Uterus (tissue), 2 donors: ENCODE measurements around the gene ARHGEF11.

ENCODE experiments used
- POLR2A ChIP-seq, 2 donors: fragments of 450-650 bp; IDR thresholded peaks; one replicate each; pipeline ENCODE4 v1.6.1; 2016; ENCODE audit warnings: antibody characterized with exemption in 2 of 2, mild to moderate bottlenecking in 1 of 2, moderate library complexity in 1 of 2
- TF ChIP-seq, protein P1 (sequence below), 4 experiments: fragments of 200-600 bp in 2 of 4; fragments of 450-650 bp in 2 of 4; sonication (generic) in 2 of 4; IDR thresholded peaks; one replicate each; pipeline ENCODE4 v1.5.1; 2016 to 2019; ENCODE audit warnings: antibody characterized with exemption in 4 of 4, mild to moderate bottlenecking in 2 of 4, moderate library complexity in 1 of 4

DNA sequence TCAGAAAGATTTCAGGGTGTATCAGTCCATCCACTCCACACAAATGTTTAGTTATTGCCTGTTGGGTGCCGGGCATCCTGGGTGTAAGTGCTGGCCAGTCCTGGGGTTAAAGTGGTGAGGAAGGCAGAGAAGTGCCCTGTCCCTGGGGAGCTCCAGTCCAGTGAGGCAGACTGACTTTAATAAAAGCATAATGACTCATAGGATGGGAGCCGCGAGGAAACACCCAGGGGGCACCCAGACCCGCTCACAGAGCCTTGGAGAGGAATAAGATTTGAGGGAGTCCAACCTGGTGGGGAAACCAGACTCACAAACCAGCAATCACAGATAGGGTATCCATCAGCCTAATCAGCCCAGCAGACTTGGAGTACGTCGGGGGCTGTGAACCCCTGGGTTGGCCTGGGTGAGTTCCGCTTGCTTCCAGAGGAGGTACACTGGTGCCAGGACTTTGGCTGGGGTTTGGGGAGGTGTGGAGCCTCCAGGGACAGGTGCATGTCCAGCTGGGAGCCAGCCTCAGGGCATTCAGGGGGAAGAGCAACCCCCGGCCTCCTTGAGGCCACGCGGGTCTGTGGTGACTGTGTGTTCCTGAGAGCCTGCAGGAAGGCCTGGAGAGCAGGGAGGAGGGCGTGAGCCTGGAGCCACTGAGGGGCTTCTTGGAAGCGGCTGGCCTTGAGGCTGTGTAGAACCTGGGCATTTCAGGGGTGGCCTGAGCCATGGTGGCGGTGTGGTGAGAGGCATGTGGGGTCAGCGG is 148.3 kb downstream of the ARHGEF11 start:
- TF ChIP-seq, protein P1, sequence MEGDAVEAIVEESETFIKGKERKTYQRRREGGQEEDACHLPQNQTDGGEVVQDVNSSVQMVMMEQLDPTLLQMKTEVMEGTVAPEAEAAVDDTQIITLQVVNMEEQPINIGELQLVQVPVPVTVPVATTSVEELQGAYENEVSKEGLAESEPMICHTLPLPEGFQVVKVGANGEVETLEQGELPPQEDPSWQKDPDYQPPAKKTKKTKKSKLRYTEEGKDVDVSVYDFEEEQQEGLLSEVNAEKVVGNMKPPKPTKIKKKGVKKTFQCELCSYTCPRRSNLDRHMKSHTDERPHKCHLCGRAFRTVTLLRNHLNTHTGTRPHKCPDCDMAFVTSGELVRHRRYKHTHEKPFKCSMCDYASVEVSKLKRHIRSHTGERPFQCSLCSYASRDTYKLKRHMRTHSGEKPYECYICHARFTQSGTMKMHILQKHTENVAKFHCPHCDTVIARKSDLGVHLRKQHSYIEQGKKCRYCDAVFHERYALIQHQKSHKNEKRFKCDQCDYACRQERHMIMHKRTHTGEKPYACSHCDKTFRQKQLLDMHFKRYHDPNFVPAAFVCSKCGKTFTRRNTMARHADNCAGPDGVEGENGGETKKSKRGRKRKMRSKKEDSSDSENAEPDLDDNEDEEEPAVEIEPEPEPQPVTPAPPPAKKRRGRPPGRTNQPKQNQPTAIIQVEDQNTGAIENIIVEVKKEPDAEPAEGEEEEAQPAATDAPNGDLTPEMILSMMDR (IDR thresholded peaks at IDR 0.05): no peak
- TF ChIP-seq POLR2A (IDR thresholded peaks at IDR 0.05): no peak
